ENCODE data around the gene RSPH10B.
"Not testable (repeated sequence)": the region's sequence is repeated elsewhere in the genome, so short reads cannot be mapped to it uniquely, and the experiment has no call there.

Gene RSPH10B

DNA sequence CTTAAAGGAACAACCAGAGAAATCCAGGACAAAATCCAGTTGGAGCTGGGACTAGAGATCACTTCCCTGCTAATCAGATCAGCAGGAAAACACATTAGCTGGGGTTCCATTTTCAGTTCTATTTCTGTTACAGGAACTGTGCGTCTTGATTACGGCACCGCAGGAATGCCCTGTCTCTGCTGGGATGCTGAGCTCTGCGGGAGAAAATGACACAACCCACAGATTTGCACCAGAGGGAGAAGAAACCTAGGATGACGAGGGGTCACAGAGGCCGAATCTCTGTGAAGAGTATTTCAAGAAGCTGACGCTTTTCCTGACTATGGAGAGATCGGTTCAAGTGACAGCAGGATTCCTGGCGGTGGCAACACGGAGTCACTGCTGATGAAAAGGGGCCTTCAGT lies 40.2 kb downstream of the RSPH10B start:
- not testable (repeated sequence) for DNase-seq (ENCODE audit: low read depth in 2 of 2, low spot score in 1 of 2)

DNA sequence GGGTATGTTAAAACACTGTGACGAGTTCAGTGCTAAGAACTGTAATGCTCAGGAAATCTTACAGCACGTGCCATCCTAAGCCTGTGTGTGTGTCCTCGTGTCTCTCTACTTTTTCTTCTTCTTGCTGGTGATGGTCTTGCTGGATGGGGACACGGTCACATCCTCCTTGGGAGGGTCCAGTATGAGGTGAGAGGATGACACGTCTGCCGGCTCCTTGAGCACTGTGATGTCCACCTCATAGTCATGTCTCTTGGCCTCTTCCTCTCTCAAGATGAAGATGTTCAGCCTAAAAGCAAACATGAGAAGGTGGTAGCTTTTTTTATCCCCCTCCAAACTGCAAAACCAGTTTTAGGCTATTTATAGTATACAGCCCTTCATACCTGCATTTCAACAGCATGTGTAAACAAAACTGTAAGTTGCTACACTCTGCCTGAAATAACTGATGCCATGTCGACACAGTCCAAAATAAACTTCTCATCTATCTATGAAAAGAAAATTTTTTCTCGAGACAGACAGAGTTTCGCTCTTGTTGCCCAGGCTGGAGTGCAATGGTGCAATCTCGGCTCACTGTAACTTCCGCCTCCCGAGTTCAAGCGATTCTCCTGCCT lies 44.1 kb downstream of the RSPH10B start:
- not testable (repeated sequence) for DNase-seq (ENCODE audit: low read depth in 2 of 2, low spot score in 1 of 2)

DNA sequence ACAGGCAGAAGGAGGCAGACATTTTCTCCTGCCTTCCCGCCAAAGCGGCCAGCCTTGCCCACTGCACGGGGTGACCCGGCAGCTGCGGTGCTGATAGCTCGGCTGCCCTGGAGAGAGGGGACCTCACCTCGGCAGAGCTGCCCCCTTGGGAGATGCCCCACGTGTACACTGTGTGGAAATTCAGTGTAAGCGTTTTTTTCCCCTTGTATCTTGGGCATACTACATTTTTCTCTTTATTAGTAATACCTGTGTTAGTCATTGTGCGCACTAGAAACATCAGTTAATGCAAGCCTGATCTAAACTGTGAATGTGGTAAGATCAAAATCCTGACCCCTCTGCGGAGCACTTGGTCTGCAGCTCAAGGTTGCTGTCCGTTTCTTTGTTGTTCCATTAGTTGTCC lies 45.9 kb downstream of the RSPH10B start:
- not testable (repeated sequence) for DNase-seq (ENCODE audit: low read depth in 2 of 2, low spot score in 1 of 2)

DNA sequence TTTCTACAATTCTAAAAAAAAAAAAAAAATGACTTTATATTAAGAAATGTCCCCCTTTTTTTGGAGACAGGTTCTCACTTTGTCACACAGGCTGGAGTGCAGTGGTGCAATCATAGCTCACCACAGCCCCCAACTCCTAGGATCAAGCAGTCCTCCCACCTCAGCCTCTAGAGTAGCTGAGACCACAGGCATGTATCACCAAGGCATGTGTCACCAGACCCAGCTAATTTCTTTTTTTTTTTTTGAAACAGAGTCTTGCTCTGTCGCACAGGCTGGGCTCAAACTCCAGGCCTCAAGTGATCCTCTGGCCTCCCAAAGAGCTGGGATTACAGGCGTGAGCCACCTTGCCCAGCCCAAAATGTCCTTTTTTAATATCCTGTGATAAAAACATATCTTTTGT lies 46.3 kb downstream of the RSPH10B start:
- DNase-seq (ENCODE audit: low read depth in 2 of 2, low spot score in 1 of 2): not testable (repeated sequence)

DNA sequence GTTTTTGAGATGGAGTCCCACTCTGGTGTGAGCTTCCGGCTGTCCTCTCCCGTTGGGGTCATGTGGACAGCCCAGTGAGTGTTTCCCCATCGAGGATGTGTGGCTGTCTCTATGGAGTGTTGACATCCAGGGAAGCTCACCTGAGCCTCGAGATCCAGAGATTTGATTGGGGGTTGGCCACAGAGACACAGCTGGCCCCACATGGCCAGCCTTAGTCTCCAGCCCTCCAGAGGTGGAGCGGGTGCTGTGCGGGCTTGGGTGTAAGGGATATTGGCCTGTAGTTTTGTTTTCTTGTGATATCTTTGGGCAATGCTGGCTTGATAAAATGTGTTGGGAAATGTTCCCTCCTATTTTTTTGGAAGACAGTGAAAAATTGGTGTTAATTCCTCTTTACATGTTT lies 54.0 kb downstream of the RSPH10B start:
- not testable (repeated sequence) for DNase-seq (ENCODE audit: low read depth in 2 of 2, low spot score in 1 of 2)

DNA sequence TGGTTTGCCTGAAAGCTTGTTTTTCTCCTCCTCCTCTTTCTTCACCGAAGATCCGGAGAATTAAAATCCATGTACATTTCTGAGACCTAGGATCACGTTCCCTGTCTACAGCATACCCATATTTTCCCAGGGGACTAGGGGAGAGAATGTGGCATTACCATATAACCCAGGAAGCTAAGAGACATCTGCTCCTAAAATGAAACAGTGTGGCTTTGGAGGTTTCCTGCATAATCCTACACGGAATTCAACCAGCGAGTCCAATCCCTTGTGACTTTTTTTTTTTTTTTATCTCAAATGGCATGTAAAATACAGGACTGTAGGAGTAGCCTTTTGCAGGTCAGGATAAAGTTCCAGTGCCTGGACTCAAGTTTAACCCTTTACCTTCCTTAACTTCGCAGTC lies 61.7 kb downstream of the RSPH10B start:
- DNase-seq (ENCODE audit: low read depth in 2 of 2, low spot score in 1 of 2): not testable (repeated sequence)

DNA sequence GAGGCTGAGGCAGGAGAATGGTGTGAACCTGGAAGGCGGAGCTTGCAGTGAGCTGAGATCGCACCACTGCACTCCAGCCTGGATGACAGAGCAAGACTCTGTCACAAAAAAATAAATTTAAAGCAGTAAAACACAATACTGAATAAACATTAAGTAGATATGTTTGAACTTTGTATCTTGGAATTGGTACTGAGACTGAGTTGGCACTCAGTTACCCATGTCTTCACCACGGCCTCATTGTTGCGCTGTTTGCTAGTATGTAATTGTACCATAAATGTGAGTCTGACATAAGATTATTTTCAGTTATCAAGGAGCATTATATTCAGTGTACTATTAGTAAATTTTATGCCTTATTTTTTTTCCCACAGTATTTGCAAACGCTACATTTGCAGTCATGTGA lies 65.8 kb downstream of the RSPH10B start:
- not testable (repeated sequence) for DNase-seq (ENCODE audit: low read depth in 2 of 2, low spot score in 1 of 2)

DNA sequence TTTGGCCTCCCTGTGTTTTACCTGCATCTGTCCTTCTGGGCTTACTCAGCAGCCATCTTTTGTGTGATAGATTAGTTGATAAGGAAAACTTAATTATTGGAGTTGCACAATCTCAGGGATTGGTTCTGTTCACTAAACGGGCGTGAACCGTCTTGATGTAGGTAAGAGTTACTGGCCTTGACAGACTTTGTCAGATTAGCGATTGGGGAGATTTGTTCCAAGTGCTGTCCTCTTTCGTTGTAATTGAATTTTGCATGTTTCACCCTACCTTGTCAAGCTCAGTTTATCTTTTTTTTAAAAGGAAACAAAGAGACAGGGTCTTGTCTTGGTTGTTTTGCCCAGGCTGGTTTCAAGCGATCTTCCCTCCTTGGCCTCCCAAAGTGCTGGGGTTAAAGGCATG lies 67.5 kb downstream of the RSPH10B start:
- DNase-seq (ENCODE audit: low read depth in 2 of 2, low spot score in 1 of 2): not testable (repeated sequence)

DNA sequence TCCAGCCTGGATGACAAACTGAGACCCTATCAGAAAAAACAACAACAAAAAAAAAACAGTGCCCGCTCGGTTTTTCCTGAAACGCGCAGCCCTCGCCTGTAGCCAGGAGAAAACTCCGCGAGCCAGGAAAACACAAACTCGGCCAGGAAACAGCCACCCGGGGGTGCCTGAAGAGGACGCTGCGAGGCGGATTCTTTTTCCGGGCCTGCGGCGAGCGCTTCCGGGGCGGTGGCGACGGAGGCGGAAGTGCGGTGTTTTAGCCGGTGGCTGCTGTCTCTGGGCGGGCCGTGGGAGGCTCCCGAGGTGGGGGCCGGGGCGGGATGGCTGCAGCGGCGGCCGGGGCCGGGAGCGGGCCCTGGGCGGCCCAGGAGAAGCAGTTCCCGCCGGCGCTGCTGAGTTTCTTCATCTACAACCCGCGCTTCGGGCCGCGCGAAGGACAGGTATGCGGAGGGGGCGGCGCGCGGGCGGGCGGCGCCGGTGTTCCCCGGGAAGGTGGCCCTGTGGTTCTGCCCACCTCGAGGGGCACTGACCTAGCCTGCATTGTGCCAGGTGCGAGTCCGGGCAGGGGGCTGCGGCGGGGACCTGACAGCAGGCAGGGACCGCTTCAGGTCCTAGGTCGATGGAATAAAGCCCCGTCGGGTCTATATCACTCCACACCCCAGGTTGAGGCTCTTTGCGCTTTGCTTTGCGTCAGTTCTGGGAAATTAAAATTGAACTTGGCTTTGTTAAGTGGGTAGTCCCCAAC lies 71.8 kb downstream of the RSPH10B start, which contains the start of gene CCZ1:
CCZ1 (plus strand) TSS at position 254 of the 745 bp plus-strand sequence; CDS start at position 321, 67 bp downstream.
- DNase-seq (ENCODE audit: low read depth in 2 of 2, low spot score in 1 of 2): peak; percentile 43 to 69

DNA sequence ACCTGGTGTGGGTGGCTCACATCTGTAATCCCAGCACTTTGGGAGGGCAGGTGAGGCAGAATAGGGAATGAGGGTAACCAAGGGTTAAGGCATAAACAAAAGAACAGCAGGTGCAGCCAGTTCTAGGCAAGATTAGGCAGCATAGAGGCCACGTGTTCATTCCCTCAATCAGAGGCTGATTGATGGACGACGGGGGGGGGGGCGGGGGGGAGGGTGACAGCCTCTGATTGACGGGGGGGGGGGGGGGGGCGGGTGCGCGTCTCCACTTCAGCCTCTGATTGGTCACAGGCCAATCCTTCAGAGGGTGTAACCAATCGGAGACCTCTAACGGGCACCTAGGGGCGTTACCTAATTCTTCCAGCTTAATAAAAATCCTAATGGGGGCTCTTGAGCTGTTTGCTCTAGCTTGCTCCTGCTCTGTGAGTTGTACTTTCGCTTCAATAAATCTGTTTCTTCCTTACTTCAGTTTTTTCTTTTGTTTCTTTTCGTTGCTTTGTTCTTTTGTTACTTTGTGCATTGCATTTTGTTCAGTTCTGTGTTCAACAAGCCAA lies 73.0 kb downstream of the RSPH10B start:
- DNase-seq (ENCODE audit: low read depth in 2 of 2, low spot score in 1 of 2): not testable (repeated sequence)

DNA sequence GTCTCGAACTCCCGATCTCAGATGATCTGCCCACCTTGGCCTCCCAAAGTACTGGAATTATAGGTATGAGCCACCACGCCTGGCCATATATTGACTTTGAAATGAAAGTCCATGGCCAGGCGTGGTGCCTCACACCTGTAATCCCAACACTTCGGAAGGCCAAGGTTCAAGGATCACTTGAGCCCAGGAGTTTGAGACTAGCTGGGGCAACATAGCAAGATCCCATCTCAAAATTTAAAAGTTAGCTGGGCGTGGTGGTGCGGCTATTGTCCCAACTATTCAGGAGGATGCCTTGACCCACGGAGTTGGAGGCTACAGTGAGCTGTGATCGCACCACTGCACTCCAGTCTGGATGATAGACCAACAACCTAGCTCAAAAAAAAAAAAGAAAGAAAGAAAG lies 78.0 kb downstream of the RSPH10B start:
- DNase-seq (ENCODE audit: low read depth in 2 of 2, low spot score in 1 of 2): no peak

DNA sequence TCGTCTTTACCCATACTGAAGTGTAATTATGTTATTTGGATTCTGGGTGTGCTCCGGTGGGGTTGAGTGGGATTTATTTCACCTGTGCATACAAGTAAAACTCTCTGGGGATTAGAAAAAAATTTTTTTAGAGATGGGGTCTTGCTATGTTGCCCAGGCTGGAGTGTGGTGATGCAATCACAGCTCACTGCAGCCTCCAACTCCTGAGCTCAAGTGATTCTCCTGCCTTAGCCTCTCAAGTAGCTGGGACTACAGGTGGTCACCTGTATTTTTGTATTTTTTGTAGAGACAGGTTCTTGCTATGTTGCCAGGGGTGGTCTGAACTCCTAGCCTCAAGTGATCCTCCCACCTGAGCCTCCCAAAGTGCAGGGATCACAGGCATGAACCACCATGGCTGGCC lies 80.2 kb downstream of the RSPH10B start:
- not testable (repeated sequence) for DNase-seq (ENCODE audit: low read depth in 2 of 2, low spot score in 1 of 2)

DNA sequence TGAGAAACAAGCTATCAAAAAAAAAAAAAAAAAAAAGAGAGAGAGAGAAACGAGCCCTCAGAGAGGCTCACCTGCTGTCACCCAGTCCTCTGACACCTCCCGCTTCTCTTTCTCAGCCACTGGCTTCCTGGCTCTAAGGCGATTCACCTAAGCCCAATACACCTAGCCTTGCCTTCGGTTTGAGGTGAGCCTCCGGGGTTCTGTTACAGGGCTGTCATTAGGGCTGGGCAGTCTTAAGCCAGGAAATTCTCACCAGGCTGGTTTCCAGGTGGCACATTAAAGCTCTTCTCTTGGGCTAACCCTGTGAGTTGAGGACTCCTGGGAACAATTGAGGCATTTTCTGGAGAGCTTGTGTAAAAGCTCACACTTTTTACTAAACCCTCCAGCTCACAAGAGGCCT lies 82.5 kb downstream of the RSPH10B start:
- DNase-seq (ENCODE audit: low read depth in 2 of 2, low spot score in 1 of 2): not testable (repeated sequence)

DNA sequence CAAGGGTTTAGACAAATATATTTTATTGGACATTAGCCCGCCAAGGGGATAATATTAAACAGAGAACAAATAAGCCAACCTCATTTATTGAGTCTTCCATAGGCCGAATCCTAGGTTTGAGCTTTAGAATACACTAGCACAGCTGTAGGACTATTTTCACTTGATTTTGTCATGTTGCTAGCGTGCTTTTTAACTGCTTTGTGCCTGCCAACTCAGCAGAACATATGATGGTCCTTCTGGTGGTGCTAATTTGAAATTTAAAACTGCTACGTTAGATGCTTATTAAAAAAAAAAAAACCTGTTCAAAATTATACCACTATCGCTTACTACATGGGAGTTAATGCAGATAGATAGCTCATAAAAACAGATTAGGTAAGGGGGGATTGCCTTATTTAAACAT lies 86.1 kb downstream of the RSPH10B start:
- DNase-seq (ENCODE audit: low read depth in 2 of 2, low spot score in 1 of 2): not testable (repeated sequence)

DNA sequence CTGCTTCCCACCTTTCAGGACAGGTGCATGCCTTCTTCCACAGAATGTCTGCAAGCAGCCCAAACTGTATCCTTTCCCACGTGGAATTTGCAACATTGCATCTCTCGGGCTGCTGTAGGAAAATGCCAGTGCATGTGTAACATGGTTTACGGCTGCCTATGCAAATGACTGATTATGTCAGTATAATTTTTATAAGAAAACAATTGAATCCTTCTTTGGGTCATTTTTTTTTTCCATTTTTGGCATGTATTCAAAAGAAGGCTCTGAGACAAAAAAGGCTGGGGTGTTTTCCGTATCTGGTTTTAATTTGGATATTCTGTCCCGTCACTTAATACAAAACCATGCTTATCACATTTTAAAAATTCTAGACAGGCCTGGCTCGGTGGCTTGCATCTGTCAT lies 90.4 kb downstream of the RSPH10B start:
- not testable (repeated sequence) for DNase-seq (ENCODE audit: low read depth in 2 of 2, low spot score in 1 of 2)

DNA sequence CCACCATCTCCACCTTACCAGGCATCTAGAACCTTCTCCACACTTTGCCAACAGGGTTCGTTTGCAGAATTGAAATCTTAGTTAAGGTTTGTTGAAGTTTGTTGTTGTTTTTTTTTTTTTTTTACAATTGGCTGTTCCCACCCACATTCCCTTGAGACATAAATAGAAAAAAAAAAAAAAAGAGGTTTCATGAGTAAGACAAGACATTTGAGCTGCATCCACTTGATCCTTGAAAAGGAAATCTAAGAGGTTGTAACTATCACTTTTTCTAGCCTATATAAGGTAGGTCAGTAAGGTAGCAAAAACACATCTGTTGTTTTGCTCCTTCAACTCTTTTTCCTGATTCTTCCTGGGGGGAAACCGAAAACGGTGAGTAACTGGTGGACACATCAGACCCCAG lies 90.9 kb downstream of the RSPH10B start:
- not testable (repeated sequence) for DNase-seq (ENCODE audit: low read depth in 2 of 2, low spot score in 1 of 2)
